Measurements from ENCODE around the gene POM121. TPM values are rescaled to one million over a fixed set of nuclear protein-coding genes. Genes with fewer than 3 reads are reported as not detected.
"Not testable (repeated sequence)": the region's sequence is repeated elsewhere in the genome, so short reads cannot be mapped to it uniquely, and the experiment has no call there.

The POM121 gene
- total and polyA plus RNA-seq, 3 donors from 2014 or later: 48.3 to 51.2 (median 49.7) TPM

DNA sequence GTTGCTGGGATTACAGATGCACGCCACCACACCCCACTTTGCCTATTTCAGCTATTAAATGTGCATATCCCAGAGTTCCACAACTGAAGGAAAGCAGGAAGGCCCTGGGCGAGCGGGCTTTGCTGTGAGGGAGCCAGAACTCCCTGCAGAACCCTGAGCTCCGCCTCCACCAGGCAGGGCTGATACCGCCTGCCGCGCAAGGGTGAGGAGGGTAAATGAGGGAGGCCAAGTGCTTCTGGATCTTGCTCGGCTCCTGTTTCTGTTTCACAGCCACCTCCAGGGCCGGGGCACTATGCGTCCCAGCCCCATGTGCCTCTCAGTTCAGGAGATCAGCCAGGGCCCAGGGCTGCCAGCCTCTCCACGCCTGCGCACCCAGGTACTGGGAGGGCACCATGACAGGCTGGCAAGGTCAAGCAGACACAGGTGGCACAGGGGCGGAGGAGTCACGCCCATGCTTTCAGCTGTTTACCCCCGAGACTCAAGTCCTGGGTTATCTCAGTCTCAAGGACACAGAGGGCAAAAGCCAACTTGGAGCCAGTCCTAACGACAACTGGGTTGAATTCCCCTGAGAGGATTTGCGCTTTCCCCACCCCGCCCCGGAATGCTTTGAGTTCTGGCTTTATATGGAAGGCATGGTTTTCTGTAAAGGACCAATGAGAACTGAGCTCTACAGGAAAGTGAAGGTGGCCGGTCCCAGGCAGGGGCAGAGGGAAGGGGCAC lies 35.9 kb downstream of the POM121 start:
- H3K36me3 ChIP-seq (ENCODE audit: low read depth, missing control alignments); H3K9me3 ChIP-seq; H3K4me1 ChIP-seq; DNase-seq; intact Hi-C loops (cut with DNase I; ENCODE audit: low total_unique reads); H3K27me3 ChIP-seq; H3K27ac ChIP-seq; H3K4me3 ChIP-seq: not testable (repeated sequence)
- no CpG with 5 or more reads among the region's 20 CpGs for WGBS, 2 donors

DNA sequence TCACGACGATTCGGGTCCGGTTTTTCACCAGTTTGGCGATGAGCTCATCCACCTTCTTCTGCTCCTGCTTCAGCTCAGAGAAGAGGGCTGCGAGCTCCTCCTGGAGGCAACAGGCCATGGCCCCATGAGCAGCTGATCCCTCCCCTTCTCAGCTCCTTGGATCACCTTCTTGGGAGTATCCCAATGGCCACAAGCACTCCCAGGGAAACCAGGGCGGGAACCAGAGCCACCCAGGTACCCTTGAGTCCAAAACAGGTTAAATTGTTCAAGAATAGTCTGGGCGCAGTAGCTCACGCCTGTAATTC lies 36.4 kb downstream of the POM121 start:
- H3K9me3 ChIP-seq; intact Hi-C loops (cut with DNase I; ENCODE audit: low total_unique reads); H3K27ac ChIP-seq; H3K4me1 ChIP-seq; DNase-seq; H3K4me3 ChIP-seq; H3K27me3 ChIP-seq; H3K36me3 ChIP-seq (ENCODE audit: low read depth, missing control alignments): not testable (repeated sequence)
- no CpG with 5 or more reads among the region's 9 CpGs for WGBS, 2 donors

DNA sequence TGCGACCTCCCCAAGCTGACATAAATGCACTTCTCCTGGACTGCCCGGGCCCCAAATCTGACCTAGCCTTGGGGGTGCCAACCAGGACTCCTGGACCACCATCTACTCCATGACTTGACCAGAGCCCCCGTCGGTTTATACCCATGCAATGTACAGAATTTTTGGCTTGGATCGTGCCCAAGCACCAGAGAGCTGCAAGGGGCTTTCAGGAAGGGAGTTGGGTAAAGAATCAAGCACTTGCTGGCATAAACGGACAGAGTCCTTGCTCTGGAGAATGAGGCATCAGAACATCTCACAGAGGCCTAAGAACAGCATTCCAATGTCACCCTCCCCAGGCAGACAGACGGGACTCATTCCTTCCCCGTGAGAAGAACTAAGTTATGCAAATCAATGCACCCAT lies 38.2 kb downstream of the POM121 start:
- intact Hi-C loops (cut with DNase I; ENCODE audit: low total_unique reads): not testable (repeated sequence)

DNA sequence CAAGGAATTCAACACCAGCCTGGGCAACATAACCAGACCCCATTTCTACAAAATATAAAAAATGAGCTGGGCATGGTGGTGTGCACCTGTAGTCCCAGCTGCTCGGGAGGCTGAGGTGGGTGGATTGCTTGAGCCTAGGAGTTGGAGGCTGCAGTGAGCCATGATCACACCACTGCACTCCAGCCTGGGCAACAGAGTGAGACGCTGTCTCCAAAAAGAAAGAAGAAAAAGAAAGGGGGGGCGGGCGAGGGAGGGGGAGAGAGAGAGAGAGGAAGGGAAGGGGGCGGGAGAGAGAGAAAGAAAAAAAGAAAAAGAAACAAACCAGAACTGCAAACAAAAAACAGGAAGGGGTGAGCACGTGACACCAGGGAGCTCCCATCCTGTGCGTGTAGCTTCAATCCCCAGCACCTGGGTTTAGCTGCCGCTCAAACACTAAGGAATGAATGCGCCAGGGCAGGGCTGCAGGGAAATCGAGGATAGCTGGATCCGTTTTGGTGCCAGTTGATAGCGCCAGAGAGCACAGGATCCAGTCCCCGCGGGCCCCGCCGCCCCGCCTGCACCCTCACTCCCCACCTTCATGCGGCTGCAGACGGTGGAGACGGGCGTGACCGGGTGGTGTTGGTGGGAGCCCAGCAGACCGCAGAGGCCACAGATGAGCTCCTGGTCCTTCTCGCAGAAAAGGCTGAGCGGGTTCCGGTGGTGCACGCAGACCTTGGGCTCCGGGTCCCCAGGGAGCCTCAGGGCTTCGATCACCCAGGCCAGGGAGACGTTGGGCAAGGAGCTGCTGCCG lies 40.5 kb downstream of the POM121 start:
- H3K36me3 ChIP-seq (ENCODE audit: low read depth, missing control alignments); intact Hi-C loops (cut with DNase I; ENCODE audit: low total_unique reads); H3K27me3 ChIP-seq; H3K4me1 ChIP-seq; H3K4me3 ChIP-seq; H3K27ac ChIP-seq; DNase-seq; H3K9me3 ChIP-seq: not testable (repeated sequence)
- WGBS, 2 donors: no CpG with 5 or more reads among the region's 31 CpGs

More for the DNA sequence above, 38.2 kb downstream of the POM121 start:
- H3K36me3 ChIP-seq (ENCODE audit: low read depth, missing control alignments); H3K27ac ChIP-seq; H3K4me3 ChIP-seq; H3K9me3 ChIP-seq; H3K4me1 ChIP-seq; DNase-seq; H3K27me3 ChIP-seq: not testable (repeated sequence)
- WGBS, 2 donors: no CpG with 5 or more reads among the region's 8 CpGs

DNA sequence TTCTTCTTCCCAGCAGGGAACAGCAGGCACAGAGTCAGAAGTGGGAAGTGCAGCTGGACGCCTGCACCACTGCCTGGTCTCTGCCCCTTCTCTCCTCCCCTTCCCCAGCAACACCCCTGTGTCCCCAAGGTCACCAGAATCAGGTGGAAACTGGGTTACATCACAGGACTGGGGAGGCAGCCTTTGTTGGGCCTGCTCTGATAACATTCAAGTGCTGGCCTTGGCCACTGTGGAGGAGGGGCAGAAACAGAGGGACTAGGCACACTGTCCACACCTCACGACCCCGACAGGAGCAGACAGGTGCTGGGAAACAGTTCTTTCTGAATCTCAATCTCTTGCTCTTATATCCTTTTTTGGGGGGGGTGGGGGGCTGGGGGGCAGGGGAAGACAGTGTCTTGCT lies 42.0 kb downstream of the POM121 start:
- WGBS, 2 donors: 42 to 68% methylated on average over 2 of the region's 3 CpGs

DNA sequence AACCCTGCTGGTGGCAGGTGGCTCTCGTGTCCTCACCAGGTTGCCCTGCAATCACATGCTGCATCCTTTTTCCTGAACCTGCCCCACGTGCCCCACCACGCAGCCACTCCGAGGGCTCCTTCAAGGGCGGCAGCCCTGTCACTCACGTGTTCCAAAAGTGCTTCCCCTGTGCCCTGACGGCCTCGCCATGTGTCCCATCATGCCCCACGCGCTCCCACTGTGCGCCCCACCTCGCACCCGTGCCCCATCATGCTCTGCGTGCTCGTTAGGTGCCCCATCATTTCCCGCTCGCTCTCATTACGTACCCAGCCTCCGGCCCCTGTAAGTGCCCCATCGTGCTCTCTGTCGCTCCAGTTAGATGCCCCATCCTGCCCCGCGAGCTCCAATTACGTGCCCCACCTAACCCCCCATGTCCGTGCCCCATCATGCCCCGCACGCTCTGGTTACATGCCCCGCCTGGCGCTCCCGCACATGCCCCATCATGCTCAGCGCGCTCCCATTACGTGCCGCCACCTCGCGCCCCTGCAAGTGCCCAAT lies 44.2 kb downstream of the POM121 start, which contains the start of gene TRIM74:
TRIM74 (minus strand) TSS at position 487 of the 537 bp plus-strand sequence. CDS start 3,309 bp downstream, outside the sequence.
- 56 to 76% methylated on average over 13 to 17 of the region's 36 CpGs for WGBS, 2 donors
- intact Hi-C loops (cut with DNase I; ENCODE audit: low total_unique reads); H3K27me3 ChIP-seq; H3K27ac ChIP-seq; H3K4me1 ChIP-seq; H3K36me3 ChIP-seq (ENCODE audit: low read depth, missing control alignments); DNase-seq; H3K4me3 ChIP-seq; H3K9me3 ChIP-seq: not testable (repeated sequence)

More for the DNA sequence above, 42.0 kb downstream of the POM121 start:
- H3K27ac ChIP-seq; H3K4me3 ChIP-seq; H3K9me3 ChIP-seq; intact Hi-C loops (cut with DNase I; ENCODE audit: low total_unique reads); H3K4me1 ChIP-seq; H3K27me3 ChIP-seq; H3K36me3 ChIP-seq (ENCODE audit: low read depth, missing control alignments): not testable (repeated sequence)
- DNase-seq: peak; percentile 34

DNA sequence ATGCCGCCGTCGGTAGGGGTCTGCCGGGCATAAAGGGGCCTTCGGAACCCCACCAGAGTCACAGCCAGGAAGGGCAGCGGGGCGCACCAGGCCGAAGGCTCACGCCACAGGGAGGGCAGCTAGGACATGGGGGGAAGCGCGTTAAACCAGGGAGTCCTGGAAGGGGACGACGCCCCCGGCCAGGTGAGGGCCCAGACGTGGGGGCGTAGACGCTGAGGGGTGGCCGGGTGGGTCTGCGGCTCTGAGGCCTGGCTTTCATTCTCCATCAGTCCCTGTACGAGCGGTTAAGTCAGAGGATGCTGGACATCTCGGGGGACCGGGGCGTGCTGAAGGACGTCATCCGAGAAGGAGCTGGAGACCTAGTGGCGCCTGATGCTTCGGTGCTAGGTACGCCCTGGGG lies 44.8 kb downstream of the POM121 start:
- H3K9me3 ChIP-seq; H3K4me3 ChIP-seq; H3K4me1 ChIP-seq; H3K27me3 ChIP-seq; H3K36me3 ChIP-seq (ENCODE audit: low read depth, missing control alignments); DNase-seq; intact Hi-C loops (cut with DNase I; ENCODE audit: low total_unique reads); H3K27ac ChIP-seq: not testable (repeated sequence)
- 13% methylated on average over 6 of the region's 29 CpGs; no CpG with 5 or more reads in 1 of the 2 donors for WGBS, 2 donors

DNA sequence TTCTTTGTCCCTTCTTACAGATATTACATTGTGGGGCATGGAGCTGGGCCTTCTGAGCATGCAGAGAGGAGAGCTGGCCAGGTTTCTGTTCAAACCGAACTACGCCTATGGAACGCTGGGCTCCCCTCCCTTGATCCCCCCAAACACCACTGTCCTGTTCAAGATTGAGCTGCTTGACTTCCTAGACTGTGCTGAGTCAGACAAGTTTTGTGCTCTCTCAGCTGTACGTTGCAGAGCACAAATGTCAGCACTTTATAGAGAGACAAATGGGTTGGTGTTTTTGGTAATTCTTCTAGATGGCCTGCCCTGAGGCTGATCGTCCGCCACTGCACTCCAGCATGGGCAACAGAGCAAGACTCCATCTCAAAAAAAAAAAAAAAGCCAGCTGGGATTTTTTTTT lies 46.6 kb downstream of the POM121 start:
- intact Hi-C loops (cut with DNase I; ENCODE audit: low total_unique reads); H3K36me3 ChIP-seq (ENCODE audit: low read depth, missing control alignments); DNase-seq; H3K4me3 ChIP-seq; H3K9me3 ChIP-seq; H3K27ac ChIP-seq; H3K27me3 ChIP-seq; H3K4me1 ChIP-seq: not testable (repeated sequence)
- no CpG with 5 or more reads among the region's 6 CpGs for whole genome bisulfite sequencing, 2 donors

DNA sequence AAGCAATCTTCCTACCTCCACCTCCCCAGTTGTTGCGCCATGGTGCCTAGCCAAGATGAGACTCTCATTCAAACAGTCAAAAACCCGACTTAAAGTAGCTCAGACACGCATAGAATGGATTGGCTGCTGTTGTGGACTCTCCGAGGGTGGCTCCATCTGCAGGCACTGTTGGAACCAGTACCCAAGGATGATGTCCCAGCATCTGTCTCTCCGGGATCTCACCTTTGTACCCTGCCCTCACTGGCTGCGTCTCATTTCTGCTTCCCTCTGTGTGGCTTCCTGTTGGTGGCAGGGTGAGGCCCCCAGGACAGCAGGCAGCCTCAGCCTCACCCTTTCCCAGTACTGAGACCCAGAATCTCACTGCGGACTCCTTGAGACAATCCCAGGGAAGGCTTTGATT lies 49.9 kb downstream of the POM121 start:
- H3K4me3 ChIP-seq; H3K36me3 ChIP-seq (ENCODE audit: low read depth, missing control alignments); H3K27ac ChIP-seq; H3K4me1 ChIP-seq; intact Hi-C loops (cut with DNase I; ENCODE audit: low total_unique reads); H3K27me3 ChIP-seq; H3K9me3 ChIP-seq: not testable (repeated sequence)
- DNase-seq: peak; percentile 8
- WGBS, 2 donors: no CpG with 5 or more reads among the region's 7 CpGs

DNA sequence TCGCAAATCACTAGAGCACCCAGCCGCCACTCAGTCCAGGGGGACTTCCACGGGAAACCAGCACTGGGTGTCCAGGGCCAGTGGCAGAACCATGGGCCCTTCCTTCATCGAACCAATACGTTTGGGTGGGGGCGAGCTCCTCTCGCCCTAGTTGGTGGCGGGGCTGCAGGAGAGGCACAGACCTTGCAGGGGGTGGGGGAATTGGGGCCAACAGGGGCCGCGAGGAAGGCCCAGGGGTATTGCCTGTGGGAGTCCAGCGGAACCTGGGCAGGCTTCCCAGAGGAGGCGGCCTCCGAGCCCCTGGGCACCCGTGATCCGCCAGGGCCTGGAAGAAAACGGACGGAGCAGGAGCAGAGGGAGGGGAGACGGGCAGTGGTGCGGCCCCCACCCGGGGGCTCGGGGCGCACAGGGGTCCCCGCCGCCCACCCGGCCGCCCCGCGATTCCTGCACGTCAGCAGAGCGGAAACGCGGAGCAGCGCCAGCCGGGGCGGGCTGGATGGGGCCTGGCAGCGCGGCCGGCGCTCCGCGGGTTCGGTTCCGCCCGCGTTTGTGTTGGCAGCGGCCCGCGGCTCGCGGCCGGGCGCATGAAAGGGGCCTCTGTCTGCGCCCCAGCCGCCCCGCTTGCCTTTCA lies 50.9 kb downstream of the POM121 start:
- H3K27ac ChIP-seq; intact Hi-C loops (cut with DNase I; ENCODE audit: low total_unique reads); H3K27me3 ChIP-seq; H3K4me1 ChIP-seq; H3K4me3 ChIP-seq; H3K9me3 ChIP-seq; H3K36me3 ChIP-seq (ENCODE audit: low read depth, missing control alignments); DNase-seq: not testable (repeated sequence)
- 78 to 100% methylated on average over 1 to 3 of the region's 55 CpGs for WGBS, 2 donors

DNA sequence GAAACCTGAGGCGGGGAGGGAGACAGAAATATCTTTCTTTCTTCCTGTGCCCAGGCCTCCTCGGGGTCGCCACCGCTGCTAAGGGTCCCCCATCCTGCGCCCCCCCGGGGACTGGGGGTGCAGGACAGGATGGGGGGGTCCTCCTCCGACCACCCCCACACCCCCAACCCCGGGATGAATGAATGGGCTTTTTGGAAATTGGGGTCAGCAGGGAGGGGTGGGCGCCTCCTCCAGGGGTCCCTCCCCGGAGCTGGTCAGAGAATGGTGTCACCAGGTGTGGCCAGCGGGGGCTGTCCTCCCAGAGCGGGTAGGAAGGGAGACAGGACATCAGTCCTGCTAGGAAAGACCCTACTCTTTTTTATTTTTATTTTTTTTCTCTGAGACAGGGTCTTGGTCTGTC lies 51.5 kb downstream of the POM121 start:
- not testable (repeated sequence) for H3K4me3 ChIP-seq; DNase-seq; H3K36me3 ChIP-seq (ENCODE audit: low read depth, missing control alignments)

DNA sequence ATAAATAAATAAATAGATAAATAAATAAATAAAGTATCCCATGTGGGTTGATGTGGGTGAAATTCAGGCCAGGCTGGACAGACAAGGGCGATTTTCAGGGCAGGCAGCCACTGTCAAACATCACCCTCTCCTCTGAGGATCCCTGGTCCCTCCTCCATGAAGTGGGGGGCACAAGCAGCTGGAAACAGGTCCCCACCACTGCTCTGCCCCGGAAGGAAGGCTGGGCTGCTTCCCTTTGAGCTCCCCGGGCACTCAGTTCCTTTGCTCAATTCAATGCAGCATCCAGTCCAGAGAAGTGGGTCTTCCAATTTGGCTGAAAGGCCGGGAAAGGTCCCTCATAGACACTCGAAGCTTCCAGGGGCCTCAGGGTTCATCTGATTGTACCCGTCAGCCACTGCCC lies 55.5 kb downstream of the POM121 start:
- not testable (repeated sequence) for DNase-seq

More for the DNA sequence above, 51.5 kb downstream of the POM121 start:
- H3K9me3 ChIP-seq; intact Hi-C loops (cut with DNase I; ENCODE audit: low total_unique reads); H3K27ac ChIP-seq; H3K27me3 ChIP-seq; H3K4me1 ChIP-seq: not testable (repeated sequence)
- 73 to 87% methylated on average over 3 to 4 of the region's 12 CpGs for WGBS, 2 donors

More for the DNA sequence above, 55.5 kb downstream of the POM121 start:
- H3K4me1 ChIP-seq; H3K27ac ChIP-seq; H3K4me3 ChIP-seq; H3K9me3 ChIP-seq; intact Hi-C loops (cut with DNase I; ENCODE audit: low total_unique reads); H3K27me3 ChIP-seq; H3K36me3 ChIP-seq (ENCODE audit: low read depth, missing control alignments): not testable (repeated sequence)
- no CpG with 5 or more reads among the region's 6 CpGs for WGBS, 2 donors
